Measurements from ENCODE around the gene ATRIP. TPM values are rescaled to one million over a fixed set of nuclear protein-coding genes. Genes with fewer than 3 reads are reported as not detected.

The ATRIP gene
- total and polyA plus RNA-seq, 2 of the 8 experiments (the other 6 are each of a cell fraction or from before 2014, with no cell fraction given): 18.5 to 20.2 TPM

DNA sequence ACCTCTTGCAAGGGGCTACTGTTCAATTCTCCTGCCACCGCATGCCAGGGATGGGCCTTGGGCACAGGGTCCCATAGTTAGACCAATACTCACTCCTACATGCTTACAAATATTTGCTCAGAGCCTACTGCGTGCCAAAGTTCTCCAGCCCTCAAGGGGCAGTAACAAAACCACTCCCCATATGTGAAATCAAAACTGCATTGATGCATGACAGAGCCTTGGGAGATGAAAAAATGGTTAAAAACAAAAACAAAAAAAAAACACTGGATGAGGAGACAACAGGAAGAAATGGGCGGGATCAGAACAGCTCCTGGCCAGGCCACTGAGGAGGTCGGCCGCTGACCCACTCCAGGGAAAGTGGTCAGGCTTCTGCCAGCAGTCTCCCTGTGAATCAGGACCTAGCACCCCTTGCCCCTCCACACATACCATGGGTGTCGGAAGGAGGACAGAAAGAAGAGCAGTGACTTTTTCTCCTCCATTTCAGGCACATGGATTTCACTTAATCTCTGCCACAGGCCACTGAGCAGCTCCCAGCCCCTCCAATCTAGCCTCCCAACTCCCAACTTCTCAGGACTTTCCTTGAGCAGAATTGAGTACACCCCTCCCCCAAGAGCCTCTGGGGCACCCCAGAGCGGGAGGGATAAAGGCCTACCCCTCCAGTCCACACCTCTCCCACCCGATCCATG, 19.4 kb upstream of the ATRIP start:
- peak overlapping the region; percentile 90; the same call in 1 of the 2 replicates for H2AK5ac ChIP-seq (ENCODE audit: low read depth, low read length)
- no peak overlapping the region for H3K23ac ChIP-seq (ENCODE audit: insufficient read length)
- H3K9ac ChIP-seq (replicated peaks in 1 of 4; ENCODE audit: extremely low read depth in 1 of 4, low read depth in 3 of 4, low read length in 3 of 4): peak overlapping the region in 1 of 4 experiments; percentile 22; a peak in 2 of 7 replicates
- 90% methylated on average over 8 of the region's 8 CpGs; no CpG with 5 or more reads in 1 of the 2 experiments for WGBS, 2 experiments (ENCODE audit: extremely low coverage in 1 of 2, insufficient coverage in 1 of 2, insufficient read length in 1 of 2, insufficient replicate concordance in 2 of 2, low coverage in 1 of 2, low lambda C conversion rate in 2 of 2, missing lambda C conversion rate in 1 of 2)
- peaks cover 32 to 76% of the 10 kb centered on the region in 2 experiments for H3K79me2 ChIP-seq (ENCODE audit: control insufficient read depth in 1 of 2, insufficient read depth in 2 of 2, low read length in 2 of 2)
- H2AFZ ChIP-seq (ENCODE audit: low read length): no peak overlapping the region
- no peak overlapping the region for H2BK120ac ChIP-seq (replicated peaks; ENCODE audit: low read depth, low read length)
- 0 out of 2 replicates have a peak overlapping the region, but pooled peaks have one; percentile 39 for H2BK12ac ChIP-seq (ENCODE audit: low read depth, low read length)
- H3K27ac ChIP-seq (ENCODE audit: low read depth, low read length): no peak overlapping the region
- no peak overlapping the region for H3K4ac ChIP-seq (replicated peaks; ENCODE audit: insufficient read length, low read depth, low read length)
- H3K18ac ChIP-seq (ENCODE audit: extremely low read depth, low read length): 0 out of 2 replicates have a peak overlapping the region, but pooled peaks have one; percentile 4
- H3K23me2 ChIP-seq (ENCODE audit: low read depth, low read length): peaks cover 13% of the 10 kb centered on the region
- H3K27me3 ChIP-seq (replicated peaks in 1 of 4; ENCODE audit: control insufficient read depth in 3 of 4, extremely low read depth in 1 of 4, insufficient read depth in 3 of 4, low read length in 3 of 4): no peaks in the 10 kb centered on the region
- peaks cover 7 to 40% (median 20%) of the 10 kb centered on the region in 4 experiments for H3K4me1 ChIP-seq (replicated peaks in 1 of 4; ENCODE audit: control insufficient read depth in 3 of 4, insufficient read depth in 4 of 4, low read length in 3 of 4)
- H4K8ac ChIP-seq (ENCODE audit: extremely low read depth, insufficient read depth, low read length): no peak overlapping the region
- no peak for DNase-seq (ENCODE audit: low read depth in 1 of 2, low spot score in 2 of 2)
- no peak for FAIRE-seq
- no peaks in the 10 kb centered on the region for H3K9me3 ChIP-seq (ENCODE audit: insufficient read depth in 2 of 2, low read depth in 1 of 2, low read length in 1 of 2)
- peak overlapping the region; percentile 82 for H2BK5ac ChIP-seq (ENCODE audit: low read depth, low read length)
- ChIA-PET CTCF (ENCODE audit: partially characterized antibody) (interaction anchor here (0.9 to 5.4 kb wide), 4 partner anchors 9 to 152 kb away, joined by 3 to 34 read pairs (median 20); no protein-coding TSS in a partner anchor), POLR2A (ENCODE audit: partially characterized antibody) (interaction anchor here (0.6 to 31.5 kb wide), 15 partner anchors 8 to 233 kb away, joined by 3 to 650 read pairs (median 3); partner anchors contain the start of genes ATRIP, CCDC51, FBXW12 and TMA7)
- H4K91ac ChIP-seq (replicated peaks; ENCODE audit: insufficient read length, low read length): no peak overlapping the region
- peak overlapping the region; percentile 91 to 98 for H3K4me2 ChIP-seq (ENCODE audit: insufficient read depth in 1 of 2, low read depth in 2 of 2, low read length in 2 of 2)
- peaks cover 44% of the 10 kb centered on the region for H3K79me1 ChIP-seq (ENCODE audit: low read depth, low read length)
- H4K20me1 ChIP-seq (replicated peaks in 1 of 2; ENCODE audit: control insufficient read depth in 1 of 2, insufficient read depth in 2 of 2, low read length in 2 of 2): peaks cover 14 to 33% of the 10 kb centered on the region in 2 experiments
- H3K14ac ChIP-seq (ENCODE audit: insufficient read length): no peak overlapping the region
- H2BK15ac ChIP-seq (ENCODE audit: low read length): no peak overlapping the region
- no peak overlapping the region for H4K5ac ChIP-seq (ENCODE audit: insufficient read length, low read depth, low read length)
- no peak overlapping the region for H3K56ac ChIP-seq (replicated peaks; ENCODE audit: insufficient read length, low read depth, low read length)
- 0 out of 2 replicates have a peak overlapping the region, but pooled peaks have one; percentile 32 for H2BK20ac ChIP-seq (ENCODE audit: low read length)
- H3K4me3 ChIP-seq (ENCODE audit: extremely low read depth in 1 of 4, insufficient read depth in 2 of 4, low read depth in 3 of 4, low read length in 4 of 4): peak overlapping the region in 2 of 4 experiments; percentile 75 to 85; a peak in 4 of 8 replicates
- peaks cover 5 to 10% (median 7%) of the 10 kb centered on the region in 4 experiments; a peak in 6 of 8 replicates for H3K36me3 ChIP-seq (ENCODE audit: control insufficient read depth in 2 of 4, insufficient read depth in 4 of 4, low read length in 3 of 4)
- no peak for TF ChIP-seq TCF12 (IDR thresholded peaks at IDR 0.05; ENCODE audit: low read depth, low read length)
- TF ChIP-seq CTBP2 (IDR thresholded peaks at IDR 0.05; ENCODE audit: borderline replicate concordance, insufficient read depth, insufficient read length, low read length): no peak
- no peak for TF ChIP-seq ASH2L (IDR thresholded peaks at IDR 0.05; ENCODE audit: low read length)
- no peak for TF ChIP-seq TEAD4 (IDR thresholded peaks at IDR 0.05; ENCODE audit: low read depth, low read length)
- no peak for TF ChIP-seq KDM1A (IDR thresholded peaks at IDR 0.05; ENCODE audit: borderline replicate concordance, low read length)
- TF ChIP-seq RFX5 (IDR thresholded peaks at IDR 0.05; ENCODE audit: borderline replicate concordance, low read depth, low read length): no peak
- TF ChIP-seq RAD21 (IDR thresholded peaks at IDR 0.05 in 1 of 2, conservative IDR thresholded peaks at IDR 0.05 in 1 of 2; ENCODE audit: low read depth in 2 of 2, low read length in 2 of 2): no peak
- no peak for TF ChIP-seq JUN (IDR thresholded peaks at IDR 0.05; ENCODE audit: low read depth, low read length)
- no peak for TF ChIP-seq BRCA1 (IDR thresholded peaks at IDR 0.05; ENCODE audit: low read depth, low read length)
- TF ChIP-seq, protein P1, sequence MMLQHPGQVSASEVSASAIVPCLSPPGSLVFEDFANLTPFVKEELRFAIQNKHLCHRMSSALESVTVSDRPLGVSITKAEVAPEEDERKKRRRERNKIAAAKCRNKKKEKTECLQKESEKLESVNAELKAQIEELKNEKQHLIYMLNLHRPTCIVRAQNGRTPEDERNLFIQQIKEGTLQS (IDR thresholded peaks at IDR 0.05; ENCODE audit: insufficient read depth, low read depth, low read length): no peak
- TF ChIP-seq CBX8 (IDR thresholded peaks at IDR 0.05; ENCODE audit: borderline replicate concordance, low read depth, low read length): no peak

All from H1 (cell line).